Measurements from ENCODE around the gene ANKRD34B.
"Not testable (repeated sequence)": the region's sequence is repeated elsewhere in the genome, so short reads cannot be mapped to it uniquely, and the experiment has no call there.

ANKRD34B gene

DNA sequence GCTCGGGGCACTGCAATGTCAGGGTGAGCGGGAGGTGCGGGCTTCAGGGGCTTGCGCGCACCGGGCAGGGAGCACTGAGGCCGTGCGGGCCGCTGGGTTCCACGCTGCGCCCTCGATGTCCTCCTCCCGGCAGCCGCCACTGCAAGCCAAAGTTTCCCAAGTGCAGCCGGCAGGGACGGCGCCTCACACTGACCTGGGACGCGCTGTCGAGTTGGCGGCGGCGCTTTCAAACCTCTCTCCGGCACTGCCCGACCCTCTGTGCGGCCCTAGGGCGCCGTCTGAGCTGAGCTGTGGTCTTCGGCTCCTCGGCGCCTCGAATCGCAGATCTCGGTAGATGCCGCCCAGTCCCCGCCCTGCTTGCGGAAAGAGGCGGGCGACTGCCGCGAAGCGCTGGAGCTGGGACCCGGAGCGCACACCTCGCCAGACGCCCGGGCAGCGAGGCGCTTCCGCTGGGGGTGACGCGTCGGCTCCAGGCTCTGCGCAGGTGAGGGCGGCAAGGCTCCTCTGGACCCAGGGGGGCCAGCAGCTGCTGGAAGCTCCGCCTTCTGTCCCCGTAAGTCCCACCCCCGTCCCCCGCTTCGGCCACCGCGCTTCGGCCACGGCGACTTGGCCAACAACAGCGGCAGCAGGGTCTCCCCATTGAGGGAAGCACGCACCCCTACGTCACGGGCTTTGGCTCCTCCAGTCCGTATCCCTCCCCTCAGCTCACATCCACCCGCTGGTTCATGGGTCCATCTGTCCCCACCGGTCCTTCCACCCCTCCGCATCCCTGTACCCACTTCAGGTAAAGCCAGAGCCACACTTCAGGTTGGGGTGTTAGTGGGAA is at the start of gene ANKRD34B:
Gene ANKRD34B, minus strand, starts transcription at position 320 of the 826 bp plus-strand sequence. CDS start 10,261 bp downstream, outside the sequence.
- DNase-seq (ENCODE audit: low read depth): no peak

DNA sequence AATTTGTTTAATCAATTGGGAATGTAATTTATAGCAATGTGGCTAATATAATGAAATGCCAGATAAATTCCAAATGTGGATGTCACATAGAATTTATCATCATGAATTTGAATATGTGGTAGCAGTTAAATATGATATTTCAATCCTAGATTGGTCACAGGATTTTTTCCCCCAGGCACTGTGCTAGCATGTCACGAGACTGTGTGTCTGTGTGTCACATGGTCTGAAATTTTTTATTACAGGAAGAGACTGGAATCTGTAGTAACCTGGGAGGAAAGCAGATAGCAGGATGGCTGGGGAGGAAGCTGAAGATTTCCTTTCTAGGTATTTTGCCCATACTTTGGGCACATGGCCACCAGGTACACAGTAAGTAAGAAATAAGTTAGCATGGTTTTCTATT is 49.0 kb upstream of the ANKRD34B start:
- DNase-seq (ENCODE audit: low read depth): no peak

DNA sequence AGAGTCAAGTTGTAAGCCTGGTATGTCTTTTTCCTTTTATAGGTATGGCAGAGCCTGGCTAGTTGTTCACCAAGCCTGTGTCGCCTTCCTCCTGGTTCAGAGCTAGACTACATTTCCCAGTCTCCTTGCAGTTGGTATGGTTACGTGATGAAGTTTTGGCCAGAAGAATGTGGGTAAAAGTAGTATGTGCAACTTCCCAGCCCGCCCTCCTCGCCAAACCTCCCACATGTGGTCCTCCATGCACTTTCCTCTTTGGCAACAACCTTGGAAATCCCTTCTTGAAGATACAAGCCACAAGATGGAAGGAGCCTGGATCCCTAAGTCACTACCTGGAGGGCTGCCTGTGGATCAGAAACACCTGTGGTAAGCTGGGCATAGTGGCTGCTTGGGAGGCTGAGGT is 48.4 kb upstream of the ANKRD34B start:
- DNase-seq (ENCODE audit: low read depth): no peak

DNA sequence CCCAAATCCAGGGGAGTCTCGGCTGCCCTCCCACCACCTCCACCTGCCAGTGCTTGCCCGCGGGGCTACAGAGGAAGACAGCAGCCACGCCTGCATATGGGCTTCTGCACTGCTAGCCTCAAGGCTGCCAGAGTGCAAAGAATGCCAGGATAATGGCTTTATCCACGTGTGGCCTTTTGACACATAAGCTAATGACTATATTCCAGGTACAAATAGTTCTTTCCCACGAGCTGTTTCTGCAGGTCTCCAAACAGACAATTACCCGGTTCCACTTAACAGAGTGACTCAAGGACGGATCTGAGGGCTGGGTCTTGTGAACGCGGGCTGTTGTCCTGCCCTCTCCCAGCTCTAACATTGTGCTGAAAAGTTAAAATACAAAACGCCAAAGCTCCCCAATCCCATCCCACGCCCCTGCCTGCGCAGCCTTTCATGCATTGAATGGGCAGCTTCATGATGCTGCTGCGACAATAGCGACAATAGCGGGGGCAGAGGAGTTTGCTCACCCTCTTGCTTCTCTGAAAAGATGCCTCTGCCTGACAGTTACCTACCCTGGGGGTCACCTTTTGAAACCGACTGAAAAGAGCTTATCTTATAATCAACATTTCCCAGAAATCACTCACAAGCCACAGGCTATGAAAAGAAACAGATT is 45.3 kb upstream of the ANKRD34B start:
- no peak for DNase-seq (ENCODE audit: low read depth)

DNA sequence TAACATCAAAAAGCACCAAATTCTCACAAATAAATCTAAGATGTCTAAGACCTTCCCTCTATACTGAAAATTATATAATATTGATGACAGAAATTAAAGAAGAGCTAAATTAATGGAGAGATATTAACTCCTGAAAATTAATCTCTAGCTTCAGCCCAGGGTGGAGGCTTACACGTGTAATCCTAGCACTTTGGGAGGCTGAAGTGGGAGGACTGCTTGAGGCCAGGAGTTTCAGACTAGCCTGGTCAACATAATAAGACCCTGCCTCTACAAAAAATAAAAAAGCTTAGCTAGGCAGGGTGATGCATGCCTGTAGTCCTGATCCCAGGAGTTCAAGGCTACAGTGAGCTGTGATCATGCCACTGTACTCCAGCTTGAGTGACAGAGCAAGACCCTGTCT is 39.6 kb upstream of the ANKRD34B start:
- no peak for DNase-seq (ENCODE audit: low read depth)

DNA sequence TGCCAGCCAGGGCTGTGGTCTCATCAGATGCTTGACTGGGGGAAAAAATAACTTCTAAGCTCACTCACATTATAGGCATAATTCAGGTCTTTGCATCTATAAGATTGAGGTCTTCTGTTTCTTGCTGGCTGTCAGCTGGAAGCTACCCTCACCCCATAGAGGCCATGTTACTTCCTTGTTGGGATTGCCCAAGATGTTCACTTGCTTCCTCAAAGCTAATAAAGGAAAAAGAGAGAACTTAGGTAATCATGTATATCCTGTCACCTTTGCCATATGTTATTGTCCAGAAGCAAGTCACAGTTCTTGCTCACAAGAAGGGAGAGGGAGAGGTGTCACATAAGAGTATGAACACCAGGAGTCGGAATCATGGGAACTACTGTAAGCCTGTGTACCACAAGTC is 38.7 kb upstream of the ANKRD34B start:
- no peak for DNase-seq (ENCODE audit: low read depth)

DNA sequence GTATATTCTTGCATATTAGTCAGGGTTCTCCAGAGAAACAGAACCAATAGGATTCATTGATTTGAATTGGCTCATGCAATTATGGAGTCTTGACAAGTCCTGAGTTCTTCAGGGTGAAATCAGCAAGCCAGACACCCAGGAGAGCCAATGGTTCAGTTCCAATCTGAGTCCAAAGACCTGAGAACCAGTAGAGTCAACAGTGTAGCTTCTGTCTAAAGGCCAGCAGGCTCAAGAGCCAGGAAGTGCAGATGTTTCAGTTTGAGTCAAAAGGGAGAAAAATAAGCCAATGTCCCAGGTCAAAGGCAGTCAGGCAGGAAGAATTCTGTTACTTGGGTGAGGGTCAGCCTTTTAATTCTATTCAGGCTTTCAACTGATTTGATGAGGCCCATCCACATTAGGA is 37.8 kb upstream of the ANKRD34B start:
- no peak for DNase-seq (ENCODE audit: low read depth)

DNA sequence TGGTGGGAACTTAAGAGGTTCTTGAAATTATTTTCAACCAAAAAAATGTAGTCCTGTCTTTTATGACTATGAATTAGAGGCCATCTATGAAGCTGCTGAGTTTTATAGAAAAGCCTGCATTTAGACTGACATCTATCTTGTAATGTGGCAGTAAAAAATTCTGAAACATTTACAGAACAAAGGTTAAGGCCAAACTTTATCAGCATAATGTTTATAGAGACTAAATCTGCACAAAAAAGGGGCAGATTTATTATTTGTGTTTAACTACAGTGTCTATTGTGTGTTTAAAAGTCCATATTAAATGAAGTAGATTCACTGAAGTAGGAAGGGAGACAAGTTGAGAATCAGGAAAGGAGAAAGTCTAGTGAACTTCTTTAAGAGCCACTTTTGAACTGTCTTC is 37.3 kb upstream of the ANKRD34B start:
- DNase-seq (ENCODE audit: low read depth): no peak

DNA sequence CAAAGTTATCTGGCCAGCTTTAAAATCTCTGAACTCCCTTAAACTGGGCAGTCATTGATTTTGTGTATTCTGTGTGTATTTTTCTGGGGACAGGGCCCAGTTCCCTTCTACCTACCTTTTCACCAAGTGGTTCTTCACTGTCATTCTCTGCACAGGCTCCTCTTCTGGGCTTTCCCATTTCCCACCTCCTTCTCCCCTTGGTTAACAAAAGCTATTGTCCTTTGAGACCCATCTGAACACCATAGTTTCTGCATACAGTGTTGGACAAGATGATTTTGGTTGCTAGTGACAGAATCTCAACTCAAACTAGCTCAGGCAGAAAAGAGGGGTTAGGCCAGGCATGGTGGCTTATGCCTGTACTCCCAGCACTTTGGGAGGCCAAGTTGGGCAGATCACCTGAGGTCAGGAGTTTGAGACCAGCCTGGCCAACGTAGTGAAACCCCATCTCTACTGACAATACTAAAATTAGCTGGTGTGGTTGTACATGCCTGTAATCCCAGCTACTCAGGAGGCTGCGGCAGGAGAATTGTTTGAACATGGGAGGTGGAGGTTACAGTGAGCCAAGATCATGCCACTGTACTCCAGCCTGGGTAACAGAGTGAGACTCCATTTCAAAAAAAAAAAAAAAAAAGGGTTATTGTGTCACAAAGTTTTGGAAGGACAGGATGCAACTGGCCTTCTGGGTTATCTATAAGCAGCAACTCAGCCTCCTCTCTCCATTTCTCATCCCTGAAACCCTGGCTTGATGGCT is 31.0 kb upstream of the ANKRD34B start:
- DNase-seq (ENCODE audit: low read depth): no peak

DNA sequence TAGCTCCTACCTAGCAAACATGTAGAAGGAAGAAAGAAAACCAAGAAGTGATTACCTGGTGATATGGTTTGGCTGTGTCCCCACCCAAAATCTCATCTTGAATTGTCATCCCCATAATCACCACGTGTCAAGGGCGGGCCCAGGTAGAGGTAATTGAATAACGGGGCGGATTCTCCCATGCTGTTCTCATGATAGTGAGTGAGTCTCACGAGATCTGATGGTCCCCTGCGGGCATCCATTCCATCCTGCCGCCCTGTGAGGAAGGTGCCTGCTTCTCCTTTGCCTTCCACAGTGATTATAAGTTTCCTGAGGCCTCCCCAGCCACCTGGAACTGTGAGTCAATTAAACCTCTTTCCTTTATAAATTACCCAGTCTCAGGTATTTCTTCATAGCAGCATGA is 27.4 kb upstream of the ANKRD34B start:
- no peak for DNase-seq (ENCODE audit: low read depth)

DNA sequence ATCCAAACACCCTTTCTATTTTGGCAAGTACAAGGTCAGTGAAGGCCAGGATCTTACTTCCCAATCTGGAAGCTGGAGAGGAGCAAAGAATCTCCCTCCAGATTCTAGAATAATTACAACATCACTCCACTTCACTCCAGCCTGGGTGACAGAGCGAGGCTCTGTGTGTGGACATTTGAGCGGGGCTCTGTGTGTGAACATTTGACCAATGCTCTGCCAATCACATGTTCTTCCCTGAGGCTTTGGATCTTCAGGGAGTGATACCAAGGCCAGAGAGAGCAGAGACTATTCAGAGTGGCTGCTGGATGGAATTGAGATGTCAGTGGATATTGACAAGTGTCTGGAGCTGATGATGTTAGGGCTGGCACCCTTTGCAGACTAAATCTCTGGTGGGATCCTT is 24.7 kb upstream of the ANKRD34B start:
- no peak for DNase-seq (ENCODE audit: low read depth)

DNA sequence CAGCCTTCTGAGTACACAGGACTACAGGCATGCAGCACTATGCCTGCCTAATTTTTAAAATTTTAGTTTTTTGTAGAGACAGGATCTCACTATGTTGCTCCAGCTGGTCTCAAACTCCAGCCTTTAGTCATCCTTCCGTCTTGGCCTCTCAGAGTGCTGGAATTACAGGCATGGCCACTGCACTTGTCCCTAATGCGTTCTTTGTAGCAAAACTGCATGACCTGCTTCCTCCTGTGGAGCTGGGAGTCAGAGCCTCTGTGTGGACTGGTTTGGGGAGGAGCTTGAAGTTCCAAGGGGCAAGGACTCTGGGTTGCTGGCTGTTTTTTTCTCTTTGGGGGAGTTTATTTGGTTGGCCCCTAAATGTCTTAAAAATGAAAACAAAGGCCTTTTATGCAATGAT is 22.7 kb upstream of the ANKRD34B start:
- no peak for DNase-seq (ENCODE audit: low read depth)

DNA sequence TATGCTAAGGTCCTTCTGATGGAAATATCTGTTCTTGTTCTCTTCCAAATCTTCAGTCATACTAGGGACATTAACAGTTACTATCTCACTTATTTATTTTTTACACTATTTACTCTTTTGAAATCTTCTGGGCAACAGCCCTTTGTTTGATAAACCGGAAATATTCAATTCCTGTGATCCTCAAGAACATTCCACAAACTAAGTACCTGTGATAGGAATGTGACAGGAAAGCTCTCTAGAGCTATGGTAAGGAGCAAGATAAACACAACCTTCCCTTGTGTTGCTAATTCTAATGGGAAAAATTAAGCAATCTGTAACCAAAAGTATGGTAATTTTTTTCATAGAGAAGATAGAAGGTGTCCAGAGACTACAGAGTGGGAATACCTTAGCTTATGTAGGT is 22.0 kb upstream of the ANKRD34B start:
- DNase-seq (ENCODE audit: low read depth): no peak

DNA sequence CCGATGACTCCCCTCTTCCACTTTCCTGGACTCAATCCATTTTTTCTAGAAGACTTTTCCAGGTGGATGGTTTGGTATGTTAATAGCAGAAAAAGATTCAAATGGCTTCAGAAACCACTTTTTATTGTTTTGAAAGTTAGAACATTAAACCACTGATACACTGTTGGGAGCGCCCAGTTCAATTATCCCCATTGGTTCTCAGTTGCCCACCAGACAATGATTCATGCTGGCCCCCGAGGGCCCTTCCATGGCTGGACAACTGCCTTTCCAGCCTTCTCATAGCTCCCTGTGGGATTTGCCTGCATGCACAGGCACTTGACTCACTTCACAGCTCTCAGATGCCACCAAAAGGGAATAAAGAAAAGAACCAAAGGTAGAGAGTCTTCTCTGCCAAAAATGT is 21.3 kb upstream of the ANKRD34B start:
- peak; percentile 50 for DNase-seq (ENCODE audit: low read depth)

DNA sequence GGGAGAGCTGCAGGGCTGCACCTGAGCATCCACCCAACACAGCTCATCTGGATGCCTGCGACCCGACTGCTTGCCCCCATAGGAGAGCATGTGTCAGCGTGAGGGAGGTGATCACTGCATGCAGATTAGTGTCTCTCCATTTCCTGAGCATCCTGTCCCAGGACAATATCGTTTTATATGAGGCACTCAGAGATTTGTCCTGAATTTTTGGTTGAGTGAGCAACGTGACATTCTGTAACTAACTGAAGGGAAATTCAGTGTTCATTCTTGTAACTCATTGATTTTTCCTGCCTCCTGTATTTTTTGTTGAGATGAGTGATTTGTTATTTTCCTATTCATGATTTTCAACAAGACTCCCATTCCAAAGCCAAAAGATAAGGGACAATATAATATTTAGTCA is 20.7 kb upstream of the ANKRD34B start:
- no peak for DNase-seq (ENCODE audit: low read depth)

DNA sequence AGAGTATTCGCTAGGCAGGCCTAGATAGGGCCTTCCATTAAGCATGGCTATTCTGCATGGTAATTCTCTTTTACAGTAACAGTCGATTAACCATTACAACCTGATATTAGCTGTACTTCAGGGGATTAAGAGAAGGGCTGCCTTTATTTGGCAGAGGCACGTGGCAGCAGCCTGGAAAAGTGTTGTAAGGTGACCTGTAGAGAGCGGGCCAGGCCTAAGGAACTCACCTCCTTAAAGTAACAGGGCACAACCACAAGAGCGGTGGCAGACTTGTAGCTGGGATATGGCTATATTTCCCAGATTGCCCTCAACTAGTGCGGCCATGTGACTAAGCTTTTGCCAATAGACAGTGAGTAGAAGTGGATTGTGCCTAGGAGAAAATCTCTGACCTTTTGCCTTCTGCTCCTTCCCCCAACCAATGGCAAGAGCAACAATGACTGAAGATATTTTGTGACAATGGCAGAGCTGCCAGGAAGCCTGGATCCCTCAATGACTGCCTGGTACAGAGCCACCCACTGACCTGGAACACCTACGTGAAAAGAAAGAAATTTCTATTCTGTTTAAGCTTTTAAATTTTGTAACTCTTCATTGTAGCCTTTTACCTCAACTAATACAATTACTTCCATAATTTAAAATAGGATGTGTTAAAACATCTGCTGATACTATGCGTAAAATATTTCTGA is 18.9 kb upstream of the ANKRD34B start:
- DNase-seq (ENCODE audit: low read depth): no peak

DNA sequence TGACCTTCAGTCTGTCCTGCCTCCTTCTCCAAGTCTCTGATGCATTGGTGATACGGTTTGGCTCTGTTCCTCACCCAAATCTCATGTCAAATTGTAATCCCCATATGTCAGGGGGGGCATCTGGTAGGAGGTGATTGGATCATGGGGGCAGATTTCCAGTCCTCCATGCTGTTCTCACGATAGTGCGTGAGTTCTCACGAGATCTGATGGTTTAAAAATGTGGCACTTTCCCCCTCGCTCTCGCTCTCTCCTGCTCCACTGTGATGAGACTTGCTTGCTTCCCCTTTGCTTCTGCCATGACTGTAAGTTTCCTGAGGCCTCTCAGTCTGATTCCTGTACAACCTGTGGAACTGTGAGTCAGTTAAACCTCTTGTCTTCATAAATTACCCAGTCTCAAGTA is 14.7 kb upstream of the ANKRD34B start:
- no peak for DNase-seq (ENCODE audit: low read depth)

DNA sequence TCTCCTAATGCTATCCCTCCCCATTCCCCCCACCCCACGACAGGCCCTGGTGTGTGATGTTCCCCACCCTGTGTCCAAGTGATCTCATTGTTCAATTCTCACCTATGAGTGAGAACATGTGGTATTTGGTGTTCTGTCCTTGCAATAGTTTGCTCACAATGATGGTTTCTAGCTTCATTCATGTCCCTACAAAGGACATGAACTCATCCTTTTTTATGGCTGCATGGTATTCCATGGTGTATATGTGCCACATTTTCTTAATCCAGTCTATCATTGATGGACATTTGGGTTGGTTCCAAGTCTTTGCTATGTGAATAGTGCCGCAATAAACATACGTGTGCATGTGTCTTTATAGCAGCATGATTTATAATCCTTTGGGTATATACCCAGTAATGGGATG is 10.2 kb upstream of the ANKRD34B start:
- not testable (repeated sequence) for DNase-seq (ENCODE audit: low read depth)

DNA sequence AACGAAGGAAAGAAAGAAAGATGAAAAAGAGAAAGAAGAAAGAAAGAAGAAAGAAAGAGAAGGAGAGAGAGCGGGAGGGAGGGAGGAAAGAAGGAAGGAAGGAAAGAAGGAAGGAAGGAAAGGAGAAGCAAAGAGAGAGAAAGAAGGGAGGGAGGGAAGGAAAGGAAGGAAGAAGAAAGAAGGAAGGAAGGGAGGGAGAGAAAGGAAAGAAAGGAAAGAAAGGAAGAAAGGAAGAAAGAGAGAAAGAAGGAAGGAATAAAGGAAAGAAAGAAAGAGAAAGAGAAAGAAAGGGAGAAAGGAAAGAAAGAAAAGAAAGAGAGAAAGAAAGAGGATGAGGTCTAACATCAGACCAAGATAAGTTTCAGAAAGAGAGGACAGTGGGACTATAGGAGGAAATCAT is 9.0 kb upstream of the ANKRD34B start:
- no peak for DNase-seq (ENCODE audit: low read depth)

DNA sequence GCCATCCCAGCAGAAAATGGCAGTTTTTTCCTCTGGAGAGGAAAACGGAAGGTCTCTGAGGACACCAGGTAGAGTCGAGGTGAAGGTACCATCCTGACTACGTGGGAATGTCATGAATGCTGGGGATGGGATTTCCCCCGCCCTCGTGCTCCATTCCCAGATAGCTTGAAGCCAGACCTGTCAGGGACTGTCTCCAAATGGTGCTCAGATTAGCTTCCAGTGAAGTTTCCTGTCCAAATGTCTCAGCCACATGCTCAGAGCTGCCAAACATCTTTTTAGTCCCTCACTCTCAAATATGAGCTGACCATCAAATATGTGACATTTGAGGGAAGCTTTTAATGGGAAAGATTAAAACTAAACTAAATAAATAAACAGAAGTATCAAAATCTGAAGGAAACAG is 7.6 kb upstream of the ANKRD34B start:
- no peak for DNase-seq (ENCODE audit: low read depth)

DNA sequence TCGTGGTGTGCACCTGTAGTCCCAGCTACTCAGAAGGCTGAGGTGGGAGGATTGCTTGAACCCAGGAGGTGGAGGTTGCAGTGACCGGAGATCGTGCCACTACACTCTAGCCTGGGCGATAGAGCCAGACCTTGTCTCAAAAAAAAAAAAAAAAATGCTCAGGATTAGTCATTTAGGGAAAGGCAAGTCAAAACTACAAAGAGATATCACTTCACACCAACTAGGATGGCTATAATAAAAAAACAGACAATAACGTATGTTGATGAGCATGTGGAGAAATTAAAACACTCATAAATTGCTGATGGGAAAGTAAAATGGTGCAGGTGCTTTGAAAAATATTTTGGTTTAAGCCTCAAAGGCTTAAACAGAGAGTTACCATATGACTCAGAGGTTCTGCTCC is 6.3 kb upstream of the ANKRD34B start:
- no peak for DNase-seq (ENCODE audit: low read depth)

DNA sequence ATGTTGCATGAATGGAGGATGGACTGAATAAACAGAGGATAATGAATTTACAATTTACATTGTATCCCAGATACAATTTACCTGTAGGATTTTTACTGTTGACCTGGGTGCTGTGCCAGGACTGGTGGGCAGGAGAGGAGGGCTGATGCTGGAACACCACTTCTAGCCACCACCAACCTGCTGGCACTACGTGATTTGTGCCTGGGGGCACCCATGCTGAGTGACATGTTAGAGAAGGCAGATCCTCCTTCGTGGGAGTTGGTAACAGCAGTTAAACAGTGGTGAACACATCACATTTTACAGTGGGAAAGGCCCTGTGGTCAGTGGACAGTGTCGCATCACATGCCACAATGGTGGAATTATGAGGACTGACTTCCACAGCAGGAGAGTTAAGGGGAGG is 3.0 kb upstream of the ANKRD34B start:
- DNase-seq (ENCODE audit: low read depth): no peak

Measured in stromal cell of bone marrow (primary cell).